ENCODE results near the gene AUTS2.

Gene AUTS2

DNA sequence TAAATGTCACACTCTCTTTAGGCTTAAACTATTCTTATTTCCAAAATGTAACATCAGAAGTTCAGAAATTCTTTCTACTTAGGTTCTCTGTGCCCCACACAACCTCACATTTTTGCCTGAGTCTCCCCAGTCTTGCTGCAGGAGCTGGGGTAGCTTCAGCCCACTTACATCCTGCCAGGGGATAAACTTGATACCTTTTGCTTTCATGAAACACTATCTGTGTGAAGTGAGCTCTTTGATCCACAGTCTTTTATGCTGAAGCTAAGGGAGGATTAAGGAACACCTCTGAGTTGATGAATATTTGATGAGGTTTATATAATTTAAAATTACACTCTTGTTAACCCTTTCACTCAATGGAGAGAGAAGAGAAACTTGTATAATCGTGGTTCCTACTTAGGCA, 341.0 kb downstream of the AUTS2 start:
- no peak for DNase-seq (ENCODE audit: low read depth)

DNA sequence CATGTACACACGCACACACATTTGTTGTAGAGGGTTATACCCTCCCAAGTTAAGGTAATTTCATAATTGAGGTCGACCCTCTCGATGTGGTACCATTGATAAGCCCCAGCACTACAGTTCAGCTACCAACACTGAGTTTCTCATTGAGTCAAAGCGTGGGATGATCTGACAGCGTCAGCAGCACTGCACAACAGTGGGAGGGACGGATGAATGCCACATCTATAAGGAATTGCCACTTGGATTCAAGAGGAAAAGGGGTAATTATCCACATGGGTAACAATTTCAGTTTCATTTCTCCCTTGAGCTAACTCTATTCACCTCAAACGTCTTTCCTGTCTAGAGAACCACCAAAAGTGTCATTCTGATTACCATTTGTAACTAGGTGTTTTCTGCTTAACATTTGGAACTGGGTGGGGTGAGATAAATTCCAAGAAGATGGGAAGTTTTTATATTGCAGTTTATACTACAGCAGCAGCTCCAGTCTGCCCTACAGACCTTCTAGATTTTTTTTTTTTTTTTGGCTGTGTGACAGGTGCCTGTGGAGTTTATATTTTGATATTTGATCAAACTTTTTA, 342.9 kb downstream of the AUTS2 start:
- DNase-seq (ENCODE audit: low read depth), result no peak

DNA sequence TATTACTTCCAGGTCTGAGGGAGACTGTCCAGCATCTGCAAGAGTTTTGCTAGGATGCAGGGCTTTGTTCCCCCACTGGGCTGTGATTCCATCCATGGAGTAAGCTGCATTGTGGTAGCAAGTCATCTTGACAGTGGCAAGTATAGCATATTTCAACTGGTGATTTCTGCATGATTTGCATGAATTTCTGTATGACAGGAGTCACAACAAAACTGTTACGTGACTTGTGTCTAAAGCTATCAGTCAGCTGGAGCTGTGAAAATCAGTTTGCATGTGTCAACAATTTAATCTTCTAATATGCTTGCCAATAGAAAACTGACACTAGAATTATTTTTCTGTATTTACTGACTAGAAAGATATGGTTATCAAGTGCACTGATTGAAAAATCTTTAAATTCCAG, 344.3 kb downstream of the AUTS2 start:
- no peak for DNase-seq (ENCODE audit: low read depth)

DNA sequence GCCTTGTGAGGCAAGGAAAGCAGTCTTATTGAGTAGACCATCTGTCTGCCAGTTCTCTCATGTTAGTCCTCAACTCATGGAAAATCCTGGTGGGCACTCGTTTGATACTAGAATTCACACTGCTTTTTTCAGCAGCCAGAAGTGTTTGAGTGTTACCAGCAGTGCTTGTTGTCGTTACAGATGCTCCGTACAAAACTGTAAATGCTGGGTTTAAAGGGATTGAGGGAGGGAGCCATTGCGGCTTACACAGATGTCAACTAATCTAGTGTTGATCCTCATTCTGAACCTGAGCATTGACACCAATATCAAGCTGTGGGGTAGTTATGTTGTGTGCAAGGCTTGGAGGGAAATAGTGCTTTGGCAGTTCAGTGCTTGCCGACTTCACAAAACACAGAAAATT, 348.6 kb downstream of the AUTS2 start:
- no peak for DNase-seq (ENCODE audit: low read depth)

DNA sequence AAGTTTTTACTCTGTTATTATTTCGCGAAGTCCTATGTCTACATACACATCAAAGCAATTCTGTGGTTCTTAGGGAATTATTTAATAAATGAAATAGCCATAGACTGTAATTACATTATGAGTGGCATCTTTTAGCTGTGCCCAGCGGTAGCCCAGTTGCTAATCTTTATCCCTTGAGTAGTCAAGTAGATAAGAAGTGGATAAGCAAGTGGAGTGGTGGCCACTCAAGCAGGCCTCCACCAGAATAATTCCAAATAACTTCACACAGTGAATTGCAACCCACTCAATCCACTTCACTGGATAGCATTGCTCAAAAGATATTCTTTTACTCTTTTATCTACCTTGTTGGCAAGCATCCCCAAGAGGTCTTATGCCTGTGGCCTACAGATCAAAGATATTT, 349.7 kb downstream of the AUTS2 start:
- DNase-seq (ENCODE audit: low read depth), result no peak

DNA sequence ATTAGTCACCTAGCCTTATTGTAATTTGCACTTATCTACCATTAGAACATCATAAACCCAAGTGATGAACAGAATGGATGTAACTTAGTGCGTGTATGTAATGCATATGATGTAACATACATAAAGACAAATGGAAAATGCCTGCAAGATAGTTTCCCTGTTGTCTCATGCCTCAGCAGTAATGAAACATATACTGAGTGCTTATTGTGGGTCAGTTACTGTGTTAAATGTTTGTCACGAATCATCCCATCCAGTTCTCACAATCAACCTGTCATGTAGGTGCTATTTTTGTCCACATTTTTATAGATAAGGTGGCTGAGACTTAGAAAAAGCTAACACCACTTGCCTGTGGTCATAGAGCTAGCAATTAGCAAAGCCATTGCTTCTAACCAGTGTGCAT, 350.8 kb downstream of the AUTS2 start:
- DNase-seq (ENCODE audit: low read depth), result no peak

DNA sequence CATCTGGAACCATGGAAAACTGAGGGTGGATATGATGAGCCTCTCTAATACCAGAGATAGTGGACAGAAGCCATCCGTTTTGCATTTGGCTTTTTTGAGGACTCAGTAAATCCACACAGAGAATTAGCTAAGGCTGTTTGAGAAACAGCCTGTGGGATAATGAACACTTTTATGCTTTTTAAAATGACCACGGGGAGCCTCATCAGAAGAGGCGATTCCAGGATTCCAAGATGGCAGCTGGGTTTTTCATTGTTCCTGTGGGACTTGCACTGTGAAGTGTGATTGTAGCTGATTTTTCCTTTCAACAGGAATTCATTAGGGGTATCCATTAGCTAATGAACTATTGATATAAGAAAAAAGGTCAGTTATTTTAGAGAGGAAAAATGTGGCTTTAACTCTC, 353.2 kb downstream of the AUTS2 start:
- DNase-seq (ENCODE audit: low read depth), result no peak

DNA sequence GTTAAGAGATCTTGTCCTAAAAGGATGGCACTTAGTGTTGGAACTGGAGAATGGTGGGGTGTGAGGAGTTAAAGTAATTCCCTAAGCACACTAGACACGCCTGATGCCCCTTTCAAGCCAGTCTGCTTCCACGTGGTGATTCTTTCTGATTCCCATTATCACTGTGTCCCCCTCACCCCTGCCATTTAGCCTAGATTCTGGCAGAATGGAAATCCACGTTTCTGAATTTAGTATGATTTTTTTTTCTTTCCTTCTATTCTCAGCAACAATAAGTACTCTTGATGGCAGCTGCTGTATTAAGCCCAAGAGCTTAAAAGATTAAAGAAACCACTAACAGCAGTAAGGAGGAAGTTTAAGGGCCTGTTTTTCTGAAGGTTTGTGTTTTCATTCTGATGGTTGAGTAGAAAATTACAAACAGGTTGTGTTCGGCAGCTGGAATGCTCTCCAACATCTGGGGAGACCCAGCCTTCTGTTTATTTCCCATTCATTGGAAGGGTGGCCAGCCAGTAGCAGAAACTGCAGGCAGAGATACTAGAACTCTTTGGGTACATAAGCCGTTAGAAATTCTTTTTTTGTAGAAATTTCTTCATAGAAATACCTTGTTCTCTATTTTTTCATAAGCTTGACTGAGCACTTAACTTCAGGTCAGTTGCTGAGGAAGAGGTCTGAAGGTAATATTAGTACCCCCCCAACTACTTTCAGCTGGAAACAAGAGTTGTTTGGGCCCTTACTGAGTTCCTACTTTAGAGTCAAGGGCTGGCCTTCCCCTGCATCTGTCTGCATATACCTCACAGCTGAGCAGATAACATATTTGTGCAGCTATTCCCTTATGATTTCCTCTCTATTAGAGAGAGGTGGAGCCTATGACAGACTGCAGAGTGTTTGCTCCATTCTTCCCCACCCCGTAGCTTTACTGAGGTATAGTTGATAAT, 355.1 kb downstream of the AUTS2 start:
- no peak for DNase-seq (ENCODE audit: low read depth)

DNA sequence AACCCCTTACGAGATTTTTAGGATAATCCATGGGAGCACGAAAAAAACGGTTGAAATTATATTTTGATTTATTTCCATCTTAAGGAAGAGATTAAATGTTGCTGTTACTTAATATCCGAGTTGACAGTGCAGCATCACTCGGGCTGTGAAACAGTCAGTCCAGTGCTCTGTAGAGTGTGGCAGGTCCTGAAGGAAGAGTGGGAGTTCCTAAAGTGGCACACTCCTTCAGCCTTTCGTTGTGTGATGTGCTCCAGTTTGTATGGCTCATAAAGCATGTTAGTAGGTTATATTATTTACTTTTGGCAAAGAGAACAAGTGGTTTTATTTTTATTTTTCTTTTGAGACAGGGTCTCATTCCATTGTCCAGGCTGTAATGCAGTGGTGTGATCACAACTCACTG, 358.3 kb downstream of the AUTS2 start:
- DNase-seq (ENCODE audit: low read depth), result no peak

DNA sequence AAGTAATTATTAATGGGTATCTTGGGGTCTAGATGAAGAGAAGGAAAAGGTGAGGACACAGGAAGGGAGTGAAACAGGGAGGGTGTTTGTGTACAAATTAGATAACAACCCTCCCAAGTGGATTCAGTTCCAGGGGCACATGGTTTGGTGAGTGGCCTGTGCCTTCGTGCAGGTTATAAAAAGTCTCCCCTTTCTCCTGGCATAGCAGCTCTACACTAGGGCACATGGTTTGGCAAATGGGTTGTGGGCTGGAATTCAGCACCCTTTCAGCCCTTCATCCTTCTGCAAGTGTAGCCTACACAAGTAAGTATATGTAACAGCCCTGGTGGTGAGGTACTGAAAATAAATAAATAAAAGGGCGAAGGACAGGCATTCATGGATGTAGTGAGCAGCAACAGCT, 359.4 kb downstream of the AUTS2 start:
- no peak for DNase-seq (ENCODE audit: low read depth)

DNA sequence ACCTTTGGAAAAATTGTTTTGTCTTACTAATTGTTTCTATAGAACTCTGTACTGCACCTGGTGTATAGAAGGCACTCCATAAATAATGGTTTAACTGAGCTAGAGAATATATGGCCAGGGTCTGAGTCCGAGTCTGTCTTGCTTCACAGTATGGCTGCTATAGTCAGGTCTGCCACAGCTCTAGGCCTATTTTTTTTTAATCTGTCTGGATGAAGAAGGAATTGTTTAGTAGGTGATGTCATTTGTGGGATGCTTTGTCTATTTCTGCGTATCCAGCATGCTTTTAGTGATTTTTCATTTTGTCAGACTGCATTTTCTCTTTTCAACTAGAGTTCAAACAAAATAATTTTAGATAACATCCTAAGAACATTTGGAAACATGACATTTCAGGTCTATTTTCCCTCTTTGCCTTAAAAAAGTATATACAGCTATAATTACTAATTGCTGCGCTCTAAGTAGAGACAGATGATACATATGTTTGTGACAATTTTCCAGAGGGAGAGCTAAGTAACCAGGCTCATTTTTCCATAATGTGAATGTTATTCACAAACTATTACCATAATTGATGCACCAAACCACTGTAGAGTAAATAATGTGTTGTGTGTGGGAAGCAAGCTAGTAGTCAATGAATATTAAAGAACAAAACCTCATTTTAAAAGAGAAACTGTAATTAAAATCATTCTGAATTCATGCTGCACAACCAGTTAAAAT, 361.7 kb downstream of the AUTS2 start:
- no peak for DNase-seq (ENCODE audit: low read depth)

DNA sequence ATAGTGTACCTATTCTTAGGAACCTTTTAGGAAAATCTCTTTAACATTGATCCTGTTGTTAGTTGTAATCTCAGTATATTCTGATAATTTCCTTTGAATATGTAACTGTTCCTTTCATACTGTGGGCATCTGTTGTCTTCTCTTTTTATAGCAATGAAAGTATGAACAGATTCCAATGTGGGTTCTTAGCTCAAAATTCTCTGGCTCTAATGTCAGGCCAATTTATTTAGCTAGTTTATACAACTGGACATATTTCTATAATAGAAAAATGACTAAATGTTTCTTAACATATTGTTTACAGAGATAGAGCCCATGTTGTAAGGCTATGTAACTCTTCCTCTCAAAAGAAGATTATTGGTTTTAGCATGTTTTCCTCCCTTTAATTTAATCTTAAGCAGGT, 363.2 kb downstream of the AUTS2 start:
- DNase-seq (ENCODE audit: low read depth), result no peak

DNA sequence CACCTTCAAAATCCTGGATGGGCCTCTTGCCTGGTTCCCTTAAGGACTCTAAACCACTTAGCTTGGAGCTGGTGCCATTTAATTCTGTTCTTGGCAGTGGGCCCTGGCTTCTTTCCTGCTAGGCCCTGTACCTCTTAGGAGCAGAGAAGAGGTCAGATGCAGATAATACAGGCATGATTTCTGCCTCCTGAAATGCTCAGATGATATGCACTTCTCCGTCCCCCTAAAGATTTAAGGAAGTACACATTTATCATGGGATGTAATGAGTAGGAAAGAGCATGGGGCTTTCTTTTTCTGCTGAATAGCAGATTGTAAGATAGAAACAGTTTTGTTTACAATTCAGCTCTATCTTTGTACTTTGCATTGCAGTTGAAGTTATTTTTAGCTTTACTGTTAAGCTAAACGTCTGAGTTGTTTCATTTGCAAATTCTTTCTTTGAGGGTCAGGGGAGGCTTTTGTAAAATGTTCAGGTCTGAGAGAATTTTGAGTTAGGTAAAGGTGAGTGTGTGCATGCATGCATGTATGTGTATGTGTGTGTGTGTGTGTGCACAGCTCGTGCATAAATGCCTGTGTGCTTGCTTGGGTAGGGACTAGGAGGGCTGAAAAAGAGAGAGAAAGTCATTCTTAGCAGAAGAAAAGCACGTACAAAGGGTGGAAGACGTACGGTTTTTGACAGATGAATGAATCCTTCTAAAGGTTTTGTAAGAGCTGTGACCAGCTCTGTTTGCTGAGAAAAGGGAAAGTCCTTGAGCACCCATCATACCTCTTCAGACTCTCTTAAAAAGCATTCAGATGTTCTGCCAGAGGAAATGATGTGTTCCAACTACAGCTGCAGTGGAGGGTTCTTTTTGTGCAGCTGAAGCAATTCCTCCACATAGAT, 364.2 kb downstream of the AUTS2 start:
- no peak for DNase-seq (ENCODE audit: low read depth)

DNA sequence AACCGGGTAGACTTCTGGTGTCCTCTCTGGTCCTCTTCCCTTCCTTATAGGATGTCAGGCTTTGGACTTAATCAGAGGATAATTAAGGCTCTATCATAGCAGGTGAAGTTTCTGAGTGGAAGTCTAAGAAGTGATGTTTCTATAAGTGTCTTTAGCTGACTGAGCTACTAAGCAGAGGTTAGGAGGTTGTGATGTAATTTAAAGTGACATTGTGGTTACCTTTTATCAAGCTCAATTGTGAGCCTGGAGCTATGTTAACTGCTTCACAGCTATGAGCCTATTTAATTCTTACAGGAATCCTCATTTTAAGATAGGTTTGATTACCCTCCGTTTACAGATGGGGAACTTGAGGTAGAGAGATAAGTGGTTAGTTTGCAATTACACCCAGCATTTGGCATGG, 365.1 kb downstream of the AUTS2 start:
- DNase-seq (ENCODE audit: low read depth), result no peak

DNA sequence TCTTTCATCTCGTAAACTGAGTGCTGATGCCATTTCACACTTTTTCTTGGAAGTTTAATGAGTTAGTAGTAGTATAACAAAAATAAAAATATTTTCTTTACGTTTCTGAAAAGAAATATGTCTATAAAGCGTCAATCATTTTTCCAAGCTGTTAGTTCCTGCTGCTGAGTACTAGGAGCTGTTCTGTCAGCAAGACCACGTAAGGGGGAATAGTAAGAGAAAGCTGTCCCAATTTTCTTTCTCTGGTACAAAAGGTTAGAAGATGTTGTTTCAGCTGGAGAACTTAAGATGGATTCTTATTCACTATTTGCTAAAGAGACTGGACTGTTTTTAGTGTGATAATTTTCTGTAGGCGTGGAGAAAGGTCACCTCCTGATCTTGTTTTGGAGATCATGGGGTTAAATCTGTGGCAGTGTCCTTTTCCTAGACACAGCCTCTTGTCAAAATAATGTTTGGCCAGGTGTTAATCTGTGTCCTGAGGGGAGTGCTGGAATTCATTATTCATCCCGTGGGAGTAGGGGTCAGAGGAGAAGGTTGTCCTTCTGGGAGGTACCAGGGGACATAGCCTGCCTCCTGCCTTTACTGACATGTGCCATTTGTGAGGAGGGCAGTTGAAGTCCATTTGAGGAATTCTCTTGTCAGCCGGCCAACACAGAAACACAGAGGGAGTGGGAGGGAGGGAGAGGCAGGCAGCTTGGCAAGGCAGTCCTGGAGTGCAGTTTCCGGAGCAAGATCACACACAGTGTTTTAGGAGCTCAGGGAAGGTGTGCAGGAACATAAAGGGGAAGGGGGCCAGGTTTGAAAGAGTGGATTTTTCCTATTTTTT, 368.7 kb downstream of the AUTS2 start:
- no peak for DNase-seq (ENCODE audit: low read depth)

DNA sequence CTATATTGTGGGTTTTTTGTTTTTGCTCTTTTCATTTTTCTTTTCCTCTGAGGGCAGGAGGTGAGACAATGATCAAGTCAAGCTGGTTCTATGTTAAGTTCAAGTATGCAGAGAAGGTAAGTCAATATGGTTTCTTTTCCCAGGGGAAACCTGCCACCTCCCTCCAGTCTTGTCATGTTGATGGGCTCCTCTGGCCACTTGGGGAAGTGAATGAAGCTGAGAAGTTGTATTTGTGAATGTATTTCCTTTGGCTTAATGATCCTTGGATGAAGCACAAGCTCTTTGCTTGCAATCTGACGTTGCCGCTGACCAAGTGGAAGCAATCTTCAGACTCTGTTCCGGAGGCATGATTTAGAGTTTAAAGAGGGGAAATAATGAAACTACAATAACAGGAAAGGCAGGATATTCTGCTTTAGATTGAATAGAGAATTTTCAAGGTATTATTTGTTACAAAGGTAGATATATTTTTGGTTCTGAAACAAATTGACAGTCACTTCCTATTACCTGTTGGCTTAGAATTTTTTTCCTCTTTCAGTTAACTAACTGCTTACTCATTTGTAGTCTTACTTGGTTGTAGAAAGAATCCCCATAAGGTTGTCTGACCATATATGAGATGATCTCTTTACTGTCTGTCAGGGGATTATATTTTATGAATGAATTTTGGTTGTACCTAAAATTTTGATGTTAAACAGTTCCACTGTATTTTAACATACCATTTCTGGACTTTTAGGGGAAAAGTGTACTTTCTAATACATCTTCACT, 369.6 kb downstream of the AUTS2 start:
- no peak for DNase-seq (ENCODE audit: low read depth)

DNA sequence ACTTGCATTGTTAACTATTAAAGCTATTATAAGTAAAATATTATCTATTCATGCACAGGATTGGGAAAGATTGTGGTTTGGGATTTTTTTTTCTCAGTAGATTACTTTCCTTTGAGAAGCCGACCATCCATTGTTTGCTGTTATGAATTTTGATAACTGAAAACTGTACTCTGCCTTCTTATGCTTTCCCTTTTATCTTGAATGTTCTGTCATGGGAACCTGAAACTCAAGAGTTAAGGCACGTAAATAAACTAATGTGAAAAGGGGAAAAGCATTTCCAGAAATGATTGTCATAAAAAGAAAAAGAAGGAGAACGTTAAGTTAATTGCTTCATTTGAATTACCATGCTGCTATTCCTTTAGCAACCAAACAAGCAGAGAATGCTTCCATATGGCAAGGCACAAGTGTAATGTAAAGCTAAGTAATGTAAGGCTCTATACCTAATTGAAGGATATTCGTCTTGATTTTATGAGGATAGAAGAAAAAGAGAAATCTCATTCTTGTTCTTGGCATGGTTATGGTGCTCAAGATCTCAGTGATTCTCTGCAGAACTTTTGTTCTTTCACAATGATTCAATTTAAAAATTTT, 370.8 kb downstream of the AUTS2 start:
- DNase-seq (ENCODE audit: low read depth), result no peak

DNA sequence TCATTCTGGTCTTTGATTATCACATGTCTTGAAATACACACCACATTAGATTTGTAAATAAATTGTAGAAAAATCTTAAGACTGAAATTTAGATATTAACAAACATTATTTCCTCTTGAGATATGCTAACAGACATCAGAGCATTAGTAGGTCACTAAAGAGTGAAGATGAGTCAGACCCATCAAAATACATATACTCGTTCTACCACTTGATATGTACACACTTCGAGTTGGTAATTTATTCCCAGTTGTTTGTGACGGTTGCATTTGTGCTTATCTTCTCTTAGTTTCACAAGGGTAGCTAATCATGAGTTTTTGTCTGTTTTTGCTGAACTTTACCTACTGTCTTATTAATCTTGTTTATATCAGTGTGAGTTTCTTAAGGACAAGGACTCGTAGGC, 383.4 kb downstream of the AUTS2 start:
- no peak for DNase-seq (ENCODE audit: low read depth)

DNA sequence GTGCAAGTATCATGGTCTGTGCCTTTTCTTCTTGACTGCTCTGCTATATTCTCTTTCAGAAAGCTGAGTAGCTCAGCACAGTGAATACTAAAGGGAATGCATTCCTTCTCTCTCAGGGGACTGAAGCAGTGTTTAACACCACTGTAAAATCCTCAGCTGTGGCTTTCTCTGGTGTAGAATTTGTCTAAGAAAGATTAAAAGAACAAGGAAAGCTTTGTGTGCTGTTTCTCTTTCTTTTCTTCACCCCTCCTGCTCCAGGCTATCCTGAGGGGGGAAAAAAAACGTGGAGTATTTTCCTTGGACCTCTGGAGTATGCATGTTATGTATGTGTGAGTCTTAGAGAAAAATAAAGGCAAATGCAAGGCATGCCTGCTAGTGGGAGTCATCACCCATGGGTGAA, 383.9 kb downstream of the AUTS2 start:
- no peak for DNase-seq (ENCODE audit: low read depth)

DNA sequence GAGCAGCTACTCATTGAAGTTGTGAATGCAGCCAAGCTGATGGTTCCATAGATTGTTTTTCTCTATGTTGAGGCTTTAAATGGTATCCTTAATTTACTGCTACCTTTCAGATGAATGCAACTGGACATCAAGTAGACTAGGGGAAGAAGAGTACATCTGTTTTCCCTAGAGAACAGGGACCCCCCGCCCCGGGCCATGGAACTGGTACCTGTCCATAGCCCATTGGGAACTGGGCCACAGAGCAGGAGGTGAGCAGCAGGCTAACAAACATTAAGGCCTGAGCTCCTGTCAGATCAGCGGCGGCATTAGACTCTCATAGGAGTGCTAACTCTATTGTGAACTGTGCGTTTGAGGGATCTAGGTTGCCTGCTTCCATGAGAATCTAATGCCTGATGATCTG, 391.3 kb downstream of the AUTS2 start:
- no peak for DNase-seq (ENCODE audit: low read depth)
